GM21723 (cell line): Measurements from ENCODE around the gene CCPG1.
A peak's percentile ranks its signal among the peaks of the same experiment; 100 is the strongest.

Source experiments
- ATAC-seq: cut with Tn5 transposase; IDR thresholded peaks from one replicate; pipeline ENCODE4 v1.9.1; 2021; ENCODE audit warnings: mild to moderate bottlenecking, moderate library complexity; ENCODE audit not compliant: unreplicated experiment

Gene CCPG1

GRCh38 chr15:55319537-55320237 lies 88.5 kb downstream of the CCPG1 start:
- peak; percentile 51 for ATAC-seq

GRCh38 chr15:55318588-55319494 lies 89.3 kb downstream of the CCPG1 start, which contains the start of the genes PIGB and PIGBOS1:
TSS of gene PIGB (plus strand) at chr15:55319222. CDS start at chr15:55319251, 29 bp downstream.
TSS of gene PIGBOS1 (minus strand) at chr15:55319123. CDS start at chr15:55317792, 1,331 bp downstream.
- peak; percentile 95 for ATAC-seq
